ENCODE results near the gene RPS6KC1.

GRCh38 chr1:213125643-213126042 is 74.6 kb downstream of the RPS6KC1 start:
- no peak for TF ChIP-seq CTCF (optimal IDR thresholded peaks at IDR 0.05 in 1 of 3, IDR thresholded peaks at IDR 0.05 in 1 of 3, conservative IDR thresholded peaks at IDR 0.05 in 1 of 3; ENCODE audit: extremely low read depth in 1 of 3, insufficient read depth in 2 of 3, low read length in 3 of 3)
- TF ChIP-seq EZH2 (IDR thresholded peaks at IDR 0.05; ENCODE audit: low read length): no peak

All from keratinocyte (primary cell).